Measurements from ENCODE around the gene KLRD1.
"Not testable (repeated sequence)": the region's sequence is repeated elsewhere in the genome, so short reads cannot be mapped to it uniquely, and the experiment has no call there.

The KLRD1 gene

GRCh38 chr12:10307630-10308029 is at the start of gene KLRD1:
KLRD1 (plus strand) TSS chr12:10307870; CDS start chr12:10308078, 208 bp downstream.
- no peak for DNase-seq (ENCODE audit: low read depth)

- no peak for DNase-seq (ENCODE audit: low read depth)
Measured at GRCh38 chr12:10260927-10261326, 46.7 kb upstream of the KLRD1 start.

GRCh38 chr12:10268037-10268436 is 39.6 kb upstream of the KLRD1 start:
- no peak for DNase-seq (ENCODE audit: low read depth)

- no peak for DNase-seq (ENCODE audit: low read depth)
Measured at GRCh38 chr12:10272467-10272866, 35.2 kb upstream of the KLRD1 start.

GRCh38 chr12:10276774-10277173 is 30.9 kb upstream of the KLRD1 start:
- no peak for DNase-seq (ENCODE audit: low read depth)

- DNase-seq (ENCODE audit: low read depth), result no peak
Measured at GRCh38 chr12:10278104-10278503, 29.6 kb upstream of the KLRD1 start.

- DNase-seq (ENCODE audit: low read depth), result no peak
Measured at GRCh38 chr12:10279937-10280336, 27.7 kb upstream of the KLRD1 start.

DNA sequence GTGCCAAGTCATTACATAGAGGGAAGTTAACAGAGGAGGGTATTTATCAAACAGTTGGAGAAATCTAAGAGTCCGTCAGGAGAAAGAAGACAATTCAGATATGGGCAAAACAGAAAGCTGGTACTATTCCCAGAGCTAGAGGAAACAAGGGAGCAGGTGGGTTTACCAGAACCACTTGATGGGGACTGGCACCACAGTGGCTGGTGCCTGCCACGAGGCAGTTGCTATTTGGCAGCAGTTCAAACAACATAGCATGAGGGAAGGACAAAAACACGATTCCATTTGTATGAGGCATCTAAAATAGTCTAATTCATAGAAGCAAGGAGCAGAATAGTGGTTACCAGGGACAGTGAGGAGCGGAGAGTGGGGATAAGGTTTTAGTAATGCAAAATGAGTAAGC is 24.6 kb upstream of the KLRD1 start:
- no peak for DNase-seq (ENCODE audit: low read depth)

- no peak for DNase-seq (ENCODE audit: low read depth)
Measured at GRCh38 chr12:10285919-10286318, 21.8 kb upstream of the KLRD1 start.

DNA sequence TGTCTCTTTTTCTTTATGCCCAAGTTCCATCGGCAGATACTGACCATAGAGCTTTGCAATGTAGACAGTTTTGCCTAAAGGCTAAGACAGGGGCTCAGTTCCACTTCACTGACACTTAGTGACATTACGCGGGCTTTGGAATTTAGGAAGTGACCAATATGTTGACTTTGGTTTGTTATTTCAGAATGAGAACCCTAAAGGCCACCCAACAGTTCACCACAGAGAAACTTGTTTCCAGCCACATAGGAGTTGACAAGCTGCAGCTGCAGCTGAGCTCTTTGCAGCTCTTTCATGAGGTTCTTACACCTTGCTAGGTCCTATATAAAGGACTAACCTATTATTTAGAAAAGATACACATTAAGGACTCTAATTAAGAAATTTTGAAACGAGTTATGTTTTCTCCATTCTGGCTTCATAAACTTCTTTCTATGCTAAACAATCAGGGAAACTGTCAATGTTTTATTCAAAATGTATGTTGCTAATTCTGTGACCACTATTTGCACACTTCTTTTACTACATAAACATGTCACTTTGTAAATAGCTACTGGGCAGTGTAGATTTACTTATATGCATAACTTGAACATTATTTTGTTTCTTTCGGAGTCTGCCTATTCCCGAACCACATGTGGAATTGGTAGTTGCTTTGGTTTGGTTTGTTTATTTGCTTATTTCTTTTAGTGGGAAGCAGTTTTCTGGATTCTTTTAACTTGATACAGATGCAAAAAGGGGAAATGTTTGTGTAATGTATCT is 18.5 kb upstream of the KLRD1 start:
- no peak for DNase-seq (ENCODE audit: low read depth)

DNA sequence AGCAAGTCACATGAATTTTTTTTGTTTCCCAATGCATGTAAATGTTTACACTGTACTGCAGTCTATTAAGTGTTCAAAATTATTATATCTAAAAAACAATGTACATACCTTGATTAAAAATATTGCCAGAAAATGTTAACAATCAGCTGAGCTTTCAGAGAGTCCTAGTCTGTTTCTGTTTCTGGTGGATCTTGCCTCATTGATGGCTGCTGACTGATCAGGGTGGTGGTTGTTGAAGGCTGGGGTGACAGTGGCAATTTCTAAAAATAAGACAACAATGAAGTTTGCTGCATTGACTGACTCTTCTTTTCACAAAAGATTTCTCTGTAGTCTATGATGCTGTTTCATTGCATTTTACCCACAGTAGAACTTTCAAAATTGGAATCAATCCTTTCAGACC is 16.6 kb upstream of the KLRD1 start:
- DNase-seq (ENCODE audit: low read depth), result no peak

- no peak for DNase-seq (ENCODE audit: low read depth)
Measured at GRCh38 chr12:10293151-10293550, 14.5 kb upstream of the KLRD1 start.

DNA sequence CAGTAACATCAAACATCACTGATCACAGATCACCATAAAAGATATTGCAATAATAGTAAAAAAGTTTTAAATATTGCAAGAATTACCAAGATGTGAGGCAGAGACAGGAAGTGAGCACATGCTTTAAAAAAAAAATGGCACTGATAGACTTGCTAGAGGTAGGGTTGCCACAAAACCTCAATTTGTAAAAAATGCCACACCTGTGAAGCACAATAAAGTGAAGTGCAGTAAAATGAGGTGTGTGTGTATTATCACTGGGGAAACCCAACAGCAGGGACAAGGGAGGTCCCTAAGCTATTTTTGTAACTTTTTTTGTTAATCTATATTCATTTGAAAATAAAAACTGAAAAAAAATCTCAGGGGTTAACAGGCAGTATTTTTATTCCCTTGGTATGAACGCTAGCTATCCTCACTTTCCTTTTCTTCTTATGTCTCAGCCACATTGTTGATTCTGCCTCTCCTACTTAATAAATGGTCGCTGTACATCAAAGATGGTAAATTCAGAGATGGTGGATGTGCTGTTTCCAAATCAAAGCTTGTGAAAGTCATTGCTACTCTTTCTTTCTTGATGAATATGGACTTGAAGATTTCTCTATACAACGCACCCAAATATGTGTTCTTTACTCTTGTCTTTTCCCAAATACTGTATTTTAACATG is 14.0 kb upstream of the KLRD1 start:
- no peak for DNase-seq (ENCODE audit: low read depth)

DNA sequence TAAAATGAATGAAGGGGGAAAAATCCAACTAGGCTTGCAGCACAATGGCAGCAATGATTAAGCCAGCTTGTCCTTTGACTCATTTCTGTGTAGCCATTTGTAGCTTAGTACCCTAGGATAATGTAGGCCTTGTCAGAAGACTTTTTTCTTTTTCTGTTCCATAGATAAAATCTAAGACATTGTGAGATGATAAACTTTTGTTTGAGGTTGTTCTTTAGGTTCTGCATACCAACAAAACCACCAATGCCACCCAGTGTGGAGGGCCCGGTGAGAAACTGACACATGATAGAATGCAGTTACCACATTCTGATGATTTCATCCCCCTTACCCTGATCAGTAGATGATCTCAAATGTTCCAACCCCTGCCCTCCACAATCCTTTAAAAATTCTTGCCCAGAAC is 6.6 kb upstream of the KLRD1 start:
- DNase-seq (ENCODE audit: low read depth), result no peak

GRCh38 chr12:10304161-10304574 is 3.5 kb upstream of the KLRD1 start:
- no peak for DNase-seq (ENCODE audit: low read depth)

DNA sequence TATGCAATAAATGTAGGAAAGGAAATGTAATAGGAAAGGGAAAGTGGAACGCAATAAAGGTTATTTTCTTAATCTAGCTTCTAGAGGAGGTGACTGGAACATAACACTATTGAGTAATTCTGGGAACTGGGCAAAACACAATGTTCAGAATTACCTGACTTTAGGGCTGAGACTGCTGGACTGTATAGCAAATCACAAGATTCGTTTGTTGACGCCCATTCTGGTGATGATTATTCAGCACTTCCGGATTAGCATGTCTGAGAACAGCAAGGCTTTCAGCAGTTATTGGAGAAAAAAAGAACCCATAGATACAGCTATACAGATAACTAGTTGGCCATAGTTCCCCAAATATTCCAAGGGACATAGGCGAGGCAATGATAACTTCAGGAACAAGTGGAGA is 2.3 kb upstream of the KLRD1 start:
- no peak for DNase-seq (ENCODE audit: low read depth)

GRCh38 chr12:10310926-10311720 is 3.5 kb downstream of the KLRD1 start:
- DNase-seq (ENCODE audit: low read depth), result no peak

GRCh38 chr12:10319388-10319787 is 11.7 kb downstream of the KLRD1 start:
- DNase-seq (ENCODE audit: low read depth), result no peak

DNA sequence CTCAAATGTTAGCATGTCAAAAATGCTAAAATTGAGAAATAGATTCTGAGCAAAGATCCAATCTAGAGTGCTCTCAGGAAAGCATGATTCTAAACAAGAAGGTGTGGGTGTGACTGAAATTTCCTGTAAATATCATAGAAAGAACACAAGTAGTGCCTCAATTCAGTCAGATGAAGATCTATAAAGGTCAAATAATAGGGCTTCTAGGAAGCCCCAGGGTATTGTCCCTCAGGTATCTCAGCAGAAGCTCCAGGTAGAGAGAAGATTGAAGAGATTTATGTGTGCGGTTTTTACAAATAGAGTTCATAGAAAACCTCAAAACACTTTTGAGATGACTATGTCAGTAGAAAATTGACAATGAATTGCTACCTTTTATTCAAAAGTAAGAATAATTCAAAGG is 13.0 kb downstream of the KLRD1 start:
- DNase-seq (ENCODE audit: low read depth), result no peak

DNA sequence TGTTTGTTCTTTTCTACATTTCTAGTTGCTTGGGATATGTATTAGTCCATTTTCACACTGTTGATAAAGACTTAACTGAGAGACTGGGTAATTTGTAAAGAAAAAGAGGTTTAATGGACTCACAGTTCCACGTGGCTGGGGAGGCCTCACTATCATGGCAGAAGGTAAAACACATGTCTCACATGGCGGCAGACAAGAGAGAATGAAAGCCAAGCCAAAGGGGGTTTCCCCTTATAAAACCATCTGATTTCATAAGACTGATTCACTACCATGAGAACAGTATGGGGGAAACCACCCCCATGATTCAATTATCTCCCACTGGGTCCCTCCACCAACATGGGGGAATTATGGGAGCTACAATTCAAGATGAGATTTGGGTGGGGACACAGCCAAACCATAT is 21.0 kb downstream of the KLRD1 start:
- not testable (repeated sequence) for DNase-seq (ENCODE audit: low read depth)

GRCh38 chr12:10331642-10332239 is 24.1 kb downstream of the KLRD1 start:
- DNase-seq (ENCODE audit: low read depth), result no peak

DNA sequence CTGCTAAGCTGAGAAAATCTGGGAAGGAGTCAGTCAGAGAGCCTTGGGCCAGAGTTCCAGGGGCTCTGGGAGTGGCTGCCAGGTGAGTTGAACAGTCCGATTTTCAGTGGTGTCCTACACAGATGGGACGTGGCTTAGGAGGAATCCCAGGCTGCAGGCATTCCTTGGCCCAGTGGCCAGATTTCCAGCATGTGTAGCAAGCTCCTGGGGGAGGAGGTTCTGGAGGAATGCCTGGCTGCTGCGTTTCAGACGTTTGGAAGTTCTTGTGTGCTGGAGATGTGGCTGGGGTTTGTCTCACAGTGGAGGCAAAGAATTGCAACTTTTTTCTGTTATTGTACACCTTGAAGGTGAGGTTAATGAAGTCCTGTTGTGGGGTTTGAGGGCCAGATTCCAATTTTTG is 28.5 kb downstream of the KLRD1 start:
- DNase-seq (ENCODE audit: low read depth), result not testable (repeated sequence)

- not testable (repeated sequence) for DNase-seq (ENCODE audit: low read depth)
Measured at GRCh38 chr12:10338470-10338869, 30.8 kb downstream of the KLRD1 start.
